ENCODE results near the gene FLNC.

GRCh38 chr7:128831994-128832879 is 2.0 kb downstream of the FLNC start:
- TF ChIP-seq EZH2 (IDR thresholded peaks at IDR 0.05; ENCODE audit: insufficient read depth, poor library complexity, severe bottlenecking), result no peak
- TF ChIP-seq EZH2phosphoT487 (IDR thresholded peaks at IDR 0.05; ENCODE audit: insufficient read depth, low read depth), result no peak
